Measurements from ENCODE around the gene PTPRZ1. TPM values are rescaled to one million over a fixed set of nuclear protein-coding genes. Genes with fewer than 3 reads are reported as not detected.

PTPRZ1 gene
- total and polyA plus RNA-seq, 2 donors (not counting 1 experiment from before 2014, with no cell fraction given): not detected

DNA sequence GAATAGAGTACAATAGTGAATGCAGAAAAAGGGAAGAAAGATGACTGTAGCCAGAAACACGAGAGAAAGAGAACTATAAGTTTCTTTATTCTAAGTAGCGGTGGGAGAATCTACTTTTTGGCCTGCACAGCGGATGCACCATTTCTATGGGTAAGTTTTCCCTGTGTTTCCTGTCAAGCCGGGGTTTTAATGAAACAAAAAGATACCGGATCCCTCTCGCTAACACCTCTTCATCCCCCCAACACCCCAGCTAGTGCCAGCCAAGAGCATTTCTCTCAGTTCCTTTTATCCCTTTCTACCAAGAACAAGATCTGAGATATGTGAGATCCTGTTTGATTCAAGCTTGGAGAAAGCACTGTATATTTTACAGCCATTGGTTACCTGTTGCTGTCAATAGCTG lies 14.7 kb downstream of the PTPRZ1 start:
- CTCF ChIA-PET: no interaction called here
- DNase-seq (no peak), ATAC-seq (ENCODE audit: low read depth) (no peak)
- Mint-ChIP-seq H3K27me3 (no peaks in the 10 kb centered on the region), H3K4me3 (no peak overlapping the region), H3K9me3 (ENCODE audit: insufficient read depth) (no peaks in the 10 kb centered on the region), H3K27ac (no peak overlapping the region), H3K4me1 (no peaks in the 10 kb centered on the region)
- H3K4me3 ChIP-seq (ENCODE audit: control extremely low read depth in 1 of 5, extremely low read depth in 1 of 5, insufficient read depth in 1 of 5, low read depth in 2 of 5, low read length in 4 of 5): no peak overlapping the region
- H3K27me3 ChIP-seq (replicated peaks in 1 of 4; ENCODE audit: control extremely low read depth in 1 of 4, control insufficient read depth in 3 of 4, insufficient read depth in 4 of 4, low read length in 3 of 4): peaks cover 0 to 3% (median 0%) of the 10 kb centered on the region in 4 experiments
- TF ChIP-seq EZH2 (IDR thresholded peaks at IDR 0.05; ENCODE audit: borderline replicate concordance, insufficient read depth, low read depth, low read length, poor library complexity, severe bottlenecking) (no peak), CTCF (IDR thresholded peaks at IDR 0.05) (no peak)
- H3K79me2 ChIP-seq (ENCODE audit: control insufficient read depth, insufficient read depth, low read length): no peaks in the 10 kb centered on the region
- POLR2A ChIA-PET: no interaction called here
- 91% methylated on average over 5 of the region's 6 CpGs for WGBS (ENCODE audit: insufficient coverage)
- H3K9me3 ChIP-seq (ENCODE audit: control extremely low read depth in 1 of 3, control insufficient read depth in 2 of 3, insufficient read depth in 1 of 3, low read length in 2 of 3): no peaks in the 10 kb centered on the region
- no peaks in the 10 kb centered on the region for H3K4me1 ChIP-seq (ENCODE audit: control insufficient read depth in 2 of 2, insufficient read depth in 2 of 2, low read length in 2 of 2)
- H3K36me3 ChIP-seq (replicated peaks in 1 of 2; ENCODE audit: control extremely low read depth in 1 of 2, control insufficient read depth in 1 of 2, extremely low read depth in 1 of 2, insufficient read depth in 2 of 2, low read length in 1 of 2): no peaks in the 10 kb centered on the region
- intact Hi-C loops (cut with micrococcal nuclease): no loop called here
- no peak overlapping the region for H3K9ac ChIP-seq (ENCODE audit: low read length)
- H4K20me1 ChIP-seq (ENCODE audit: control insufficient read depth, insufficient read depth, low read length, poor library complexity, severe bottlenecking): no peaks in the 10 kb centered on the region
- no peak overlapping the region for H3K4me2 ChIP-seq (replicated peaks; ENCODE audit: low read depth, low read length, poor library complexity, severe bottlenecking)
- H2AFZ ChIP-seq (ENCODE audit: insufficient read depth, low read depth, low read length, poor library complexity, severe bottlenecking): no peak overlapping the region
- H3K27ac ChIP-seq (ENCODE audit: low read length in 2 of 2): no peak overlapping the region

- ChIA-PET POLR2A (no interaction called here), CTCF (no interaction called here)
- H4K20me1 ChIP-seq (ENCODE audit: control insufficient read depth, insufficient read depth, low read length, poor library complexity, severe bottlenecking): no peaks in the 10 kb centered on the region
- no peak overlapping the region for H3K4me3 ChIP-seq (ENCODE audit: control extremely low read depth in 1 of 5, extremely low read depth in 1 of 5, insufficient read depth in 1 of 5, low read depth in 2 of 5, low read length in 4 of 5)
- H3K27me3 Mint-ChIP-seq: no peaks in the 10 kb centered on the region
- H3K4me2 ChIP-seq (replicated peaks; ENCODE audit: low read depth, low read length, poor library complexity, severe bottlenecking): no peak overlapping the region
- no peaks in the 10 kb centered on the region for H3K36me3 ChIP-seq (replicated peaks in 1 of 2; ENCODE audit: control extremely low read depth in 1 of 2, control insufficient read depth in 1 of 2, extremely low read depth in 1 of 2, insufficient read depth in 2 of 2, low read length in 1 of 2)
- no peak overlapping the region for H3K27ac Mint-ChIP-seq
- no peak overlapping the region for H3K4me3 Mint-ChIP-seq
- no peak for TF ChIP-seq EZH2 (IDR thresholded peaks at IDR 0.05; ENCODE audit: borderline replicate concordance, insufficient read depth, low read depth, low read length, poor library complexity, severe bottlenecking)
- TF ChIP-seq CTCF (IDR thresholded peaks at IDR 0.05): no peak
- no peaks in the 10 kb centered on the region for H3K9me3 ChIP-seq (ENCODE audit: control extremely low read depth in 1 of 3, control insufficient read depth in 2 of 3, insufficient read depth in 1 of 3, low read length in 2 of 3)
- WGBS (ENCODE audit: insufficient coverage): 50% methylated on average over 1 of the region's 2 CpGs
- no peaks in the 10 kb centered on the region for H3K4me1 ChIP-seq (ENCODE audit: control insufficient read depth in 2 of 2, insufficient read depth in 2 of 2, low read length in 2 of 2)
- no peaks in the 10 kb centered on the region for H3K9me3 Mint-ChIP-seq (ENCODE audit: insufficient read depth)
- intact Hi-C loops (cut with micrococcal nuclease): no loop called here
- no peaks in the 10 kb centered on the region for H3K4me1 Mint-ChIP-seq
- no peak overlapping the region for H3K9ac ChIP-seq (ENCODE audit: low read length)
- no peaks in the 10 kb centered on the region for H3K27me3 ChIP-seq (replicated peaks in 1 of 4; ENCODE audit: control extremely low read depth in 1 of 4, control insufficient read depth in 3 of 4, insufficient read depth in 4 of 4, low read length in 3 of 4)
- H3K27ac ChIP-seq (ENCODE audit: low read length in 2 of 2): no peak overlapping the region
- ATAC-seq (ENCODE audit: low read depth) (no peak), DNase-seq (no peak)
- H2AFZ ChIP-seq (ENCODE audit: insufficient read depth, low read depth, low read length, poor library complexity, severe bottlenecking): no peak overlapping the region
- no peaks in the 10 kb centered on the region for H3K79me2 ChIP-seq (ENCODE audit: control insufficient read depth, insufficient read depth, low read length)
Measured at GRCh38 chr7:121890833-121891232, 17.9 kb downstream of the PTPRZ1 start.

Measured in B cell (primary cell).